SKM-1 (cell line): ENCODE data around the gene MCMBP.
"Not testable (repeated sequence)": the region's sequence is repeated elsewhere in the genome, so short reads cannot be mapped to it uniquely, and the experiment has no call there.

Experiments
- DNase-seq: peaks from one replicate; lab custom pipeline; 2025; ENCODE audit not compliant: unreplicated experiment; lab: John Stamatoyannopoulos, UW

The MCMBP gene

DNA sequence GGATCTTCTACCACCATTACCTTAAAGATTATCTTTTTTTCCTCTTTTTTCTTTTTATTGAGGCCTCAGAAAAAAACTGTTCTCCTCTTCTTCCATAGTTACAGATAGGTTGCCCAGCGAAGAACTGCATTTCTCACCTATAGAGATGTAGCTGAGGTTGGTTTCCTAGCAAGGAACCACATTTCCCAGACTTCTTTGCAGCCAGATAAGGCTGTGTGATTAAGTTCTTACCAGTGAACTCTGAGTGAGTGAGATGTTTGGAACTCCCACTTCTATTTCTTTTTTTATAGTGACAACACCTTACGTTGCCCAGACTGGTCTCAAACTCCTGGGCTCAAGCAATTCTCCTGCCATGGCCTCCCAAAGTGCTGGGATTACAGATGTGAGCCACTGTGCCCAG is 5.9 kb upstream of the MCMBP start:
- DNase-seq: no peak

- DNase-seq: peak; percentile 71
Observed at GRCh38 chr10:119872860-119873681, 428 bp upstream of the MCMBP start.

- DNase-seq: peak; percentile 68
Observed at GRCh38 chr10:119871881-119872609, 598 bp downstream of the MCMBP start.

GRCh38 chr10:119869398-119869797 is 3.2 kb downstream of the MCMBP start:
- not testable (repeated sequence) for DNase-seq

GRCh38 chr10:119867317-119867716 is 5.3 kb downstream of the MCMBP start:
- no peak for DNase-seq

DNA sequence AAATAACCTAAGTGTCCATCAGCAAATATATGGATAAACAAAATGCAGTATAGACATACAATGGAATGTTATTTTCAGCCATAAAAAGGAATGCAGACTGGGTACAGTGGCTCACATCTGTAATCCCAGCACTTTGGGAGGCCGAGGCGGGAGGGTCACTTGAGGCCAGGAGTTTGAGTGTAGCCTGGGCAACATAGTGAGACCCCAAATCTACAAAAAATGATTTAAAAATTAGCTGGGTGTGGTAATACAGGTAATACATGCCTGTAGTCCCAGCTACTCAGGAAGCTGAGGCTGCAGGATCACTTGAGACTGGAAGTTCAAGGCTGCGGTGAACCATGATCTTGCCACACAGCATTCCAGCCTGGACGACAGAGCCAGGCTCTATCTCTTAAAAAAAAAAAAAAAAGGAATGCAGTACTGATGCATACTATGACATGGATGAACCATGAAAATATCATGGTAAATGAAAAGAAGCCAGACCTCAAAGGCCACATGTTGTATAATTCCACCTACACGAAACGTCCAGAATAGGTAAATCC is 6.9 kb downstream of the MCMBP start:
- no peak for DNase-seq

GRCh38 chr10:119863951-119864565 is 8.6 kb downstream of the MCMBP start:
- DNase-seq: no peak

DNA sequence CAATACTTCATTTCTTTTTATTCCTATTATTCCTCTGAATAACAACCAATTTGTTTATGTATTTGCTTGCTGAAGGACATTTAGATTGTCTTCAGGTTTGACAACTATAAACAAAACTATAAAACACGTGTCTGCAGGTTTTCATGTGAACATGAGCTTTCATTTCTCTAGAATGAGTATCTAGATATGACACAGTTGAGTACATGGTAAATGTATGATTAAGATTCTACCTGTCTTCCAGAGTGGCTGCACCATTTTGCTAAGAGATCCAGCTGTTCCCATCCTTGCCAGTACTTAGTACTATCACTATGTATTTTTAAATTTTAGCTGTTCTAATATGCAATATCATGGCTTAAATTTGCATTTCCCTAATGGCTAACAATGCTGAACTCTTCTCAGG is 10.1 kb downstream of the MCMBP start:
- no peak for DNase-seq

GRCh38 chr10:119860866-119861607 is 11.6 kb downstream of the MCMBP start:
- no peak for DNase-seq

- peak; percentile 7 for DNase-seq
Observed at GRCh38 chr10:119859420-119860258, 13.0 kb downstream of the MCMBP start.

DNA sequence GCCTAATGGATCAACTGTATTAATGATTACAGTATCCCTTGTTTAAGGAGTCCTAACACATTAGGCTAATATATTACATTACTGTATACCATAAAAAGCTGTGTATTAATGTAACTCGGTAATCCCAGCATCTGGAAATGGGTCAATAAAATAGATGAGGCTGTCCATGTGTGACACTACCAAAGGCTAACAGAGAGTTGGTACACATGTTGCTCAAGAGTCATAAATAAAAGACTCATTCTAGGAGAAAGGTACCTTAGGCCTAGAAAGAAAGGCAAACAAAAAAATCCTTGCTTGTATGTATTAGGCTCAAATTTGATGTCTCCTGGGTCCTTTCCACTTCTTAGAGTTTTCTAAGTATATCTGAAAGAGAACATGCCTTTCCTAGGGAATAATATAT is 14.6 kb downstream of the MCMBP start:
- DNase-seq: no peak

GRCh38 chr10:119853574-119853973 is 19.1 kb downstream of the MCMBP start:
- DNase-seq: no peak

GRCh38 chr10:119852822-119853221 is 19.8 kb downstream of the MCMBP start:
- DNase-seq: no peak

- DNase-seq: no peak
Observed at GRCh38 chr10:119852277-119852676, 20.4 kb downstream of the MCMBP start.

GRCh38 chr10:119849944-119850343 is 22.7 kb downstream of the MCMBP start:
- DNase-seq: no peak

DNA sequence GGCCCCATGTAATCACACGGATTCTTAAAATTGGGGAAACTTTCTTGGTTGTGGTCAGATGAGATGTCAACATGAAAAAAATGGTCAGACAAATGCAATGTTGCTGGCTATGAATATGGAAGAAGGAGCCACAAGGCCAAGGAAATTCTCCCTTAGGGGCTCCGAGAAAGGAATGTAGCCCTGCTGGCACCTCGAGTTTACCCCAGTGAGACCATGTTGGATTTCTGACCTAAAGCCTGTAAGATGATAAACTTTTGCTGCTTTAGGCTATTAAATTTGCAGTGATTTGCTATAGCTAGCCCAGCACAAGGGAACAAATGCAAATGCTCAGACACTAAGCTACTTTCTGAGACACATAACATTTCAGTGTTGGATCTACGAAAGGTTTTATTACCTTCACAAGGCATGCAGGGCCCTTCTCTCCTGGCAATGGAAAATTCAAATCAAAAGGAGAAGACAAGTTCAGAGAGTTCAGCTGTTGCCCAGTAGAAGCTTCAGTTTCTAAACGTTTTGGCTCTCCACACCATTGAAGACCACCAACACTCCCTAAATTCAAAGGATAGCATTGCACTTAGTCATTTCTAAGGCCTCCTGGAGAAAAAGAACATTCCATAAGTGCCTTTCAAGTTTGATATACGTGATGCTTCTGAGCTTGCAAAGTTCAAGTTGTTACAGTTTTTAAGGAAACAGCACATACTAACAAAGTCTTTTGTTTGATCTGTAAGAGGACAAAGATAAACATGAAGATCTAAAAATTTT is 23.4 kb downstream of the MCMBP start:
- DNase-seq: no peak

DNA sequence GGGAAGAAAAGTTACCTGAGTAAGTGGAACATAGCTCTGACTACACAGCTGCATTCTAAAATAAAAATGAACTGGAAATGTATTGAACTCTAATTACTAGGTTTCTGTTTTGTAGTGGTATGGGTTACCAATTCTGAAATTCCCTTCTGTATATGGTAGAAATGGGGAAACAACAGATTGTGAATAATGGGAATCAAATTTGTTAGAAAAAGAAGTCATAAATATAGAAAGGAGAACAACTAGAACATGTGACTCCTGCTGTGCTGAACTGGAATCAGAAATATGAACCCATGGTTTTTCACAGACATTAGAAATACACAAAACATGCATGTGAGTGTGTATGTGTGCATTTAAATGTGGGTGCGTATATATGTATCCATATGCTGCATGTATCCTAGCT is 27.0 kb downstream of the MCMBP start:
- no peak for DNase-seq

- DNase-seq: no peak
Observed at GRCh38 chr10:119834188-119834587, 38.5 kb downstream of the MCMBP start.

- DNase-seq: no peak
Observed at GRCh38 chr10:119832951-119833350, 39.7 kb downstream of the MCMBP start.
